GM12878 (cell line): Measurements from ENCODE around the gene APOBEC2. TPM values are rescaled to one million over a fixed set of nuclear protein-coding genes. Genes with fewer than 3 reads are reported as not detected.

Experiments
- ATAC-seq: fragments of 200-7000 bp; cut with Tn5 transposase; 3 replicates; pipeline ENCODE4 v1.9.1; 2020; ENCODE audit warnings: mild to moderate bottlenecking, moderate library complexity
- BruUV-seq: library from RNA; stranded (reverse); fragments of 400-500 nt; replicated peaks from 2 replicates; lab custom pipeline; 2021; lab: Mats Ljungman, UMichigan
- CTCF ChIA-PET: fragments of 300-600 bp; sonication (Branson Sonifier 250); formaldehyde crosslinking; extraction: SDS; loops from one replicate; lab custom pipeline; 2021; ENCODE audit warnings: inconsistent platforms; lab: Yijun Ruan, JAX
- POLR2A ChIA-PET: fragments of 350-600 bp; formaldehyde crosslinking; extraction: SDS; loops from one replicate; lab custom pipeline; 2021; ENCODE audit warnings: inconsistent platforms; lab: Charles Lee
- RAD21 ChIA-PET: fragments of 300-600 bp; sonication (Branson Sonifier 250); formaldehyde crosslinking; loops from one replicate; lab custom pipeline; 2023; ENCODE audit warnings: antibody characterized with exemption; ENCODE audit not compliant: unreplicated experiment; lab: Charles Lee
- SMC1A ChIA-PET: fragments of 300-600 bp; sonication (Branson Sonifier 250); formaldehyde crosslinking; loops from one replicate; lab custom pipeline; 2023; ENCODE audit not compliant: unreplicated experiment, uncharacterized antibody; lab: Charles Lee
- DNase-seq: peaks from one replicate; pipeline ENCODE4 v3.0.0-alpha.2; 2011; ENCODE audit warnings: low read depth, low spot score
- FAIRE-seq: peaks from 3 replicates; lab custom pipeline; 2011; peaks lifted over from hg19 to GRCh38; lab: Jason Lieb, UNC
- H2AFZ ChIP-seq: 2 replicates; pipeline ENCODE4 v1.6.0; 2011; ENCODE audit warnings: low read depth, low read length, control low read depth; ENCODE audit not compliant: control insufficient read depth
- H3K27ac ChIP-seq: 2 replicates; pipeline ENCODE4 v1.5.1; 2011; ENCODE audit warnings: control low read depth; ENCODE audit not compliant: control insufficient read depth, insufficient read depth
- H3K27me3 ChIP-seq, 2 experiments: replicated peaks in 1 of 2; 2 replicates each; pipeline versions ENCODE4 v1.6.0 to v1.6.1; 2011; ENCODE audit warnings: low read length in 1 of 2; ENCODE audit not compliant: control insufficient read depth in 2 of 2, insufficient read depth in 2 of 2
- H3K36me3 ChIP-seq, 2 experiments: 2 replicates each; pipeline ENCODE4 v1.5.1; 2011; ENCODE audit warnings: low read length in 1 of 2; ENCODE audit not compliant: control insufficient read depth in 2 of 2, insufficient read depth in 2 of 2
- H3K4me1 ChIP-seq: 2 replicates; pipeline ENCODE4 v1.6.1; 2011; ENCODE audit warnings: mild to moderate bottlenecking, low read length, moderate library complexity, mixed read lengths; ENCODE audit not compliant: control insufficient read depth, insufficient read depth
- H3K4me2 ChIP-seq: 2 replicates; pipeline ENCODE4 v1.6.0; 2011; ENCODE audit warnings: control low read depth; ENCODE audit not compliant: control insufficient read depth, insufficient read depth
- H3K4me3 ChIP-seq: fragments of 200-600 bp; sonication (generic); 2 replicates; pipeline ENCODE4 v1.5.1; 2016
- H3K79me2 ChIP-seq: 2 replicates; pipeline ENCODE4 v1.6.0; 2011; ENCODE audit warnings: low read length; ENCODE audit not compliant: control insufficient read depth, insufficient read depth
- H3K9ac ChIP-seq: 2 replicates; pipeline ENCODE4 v1.8.0; 2011; ENCODE audit warnings: low read length, control low read depth, mixed read lengths; ENCODE audit not compliant: control insufficient read depth, insufficient read depth
- H3K9me3 ChIP-seq: replicated peaks from 3 replicates; pipeline ENCODE4 v1.5.1; 2011; ENCODE audit warnings: mild to moderate bottlenecking, low read length; ENCODE audit not compliant: control insufficient read depth, insufficient read depth
- H4K20me1 ChIP-seq: 2 replicates; pipeline ENCODE4 v1.6.0; 2011; ENCODE audit not compliant: control insufficient read depth, insufficient read depth
- IRF4 ChIP-seq: IDR thresholded peaks from 2 replicates; pipeline ENCODE4 v1.6.1; 2011; ENCODE audit warnings: low read depth, low read length
- ZNF24 ChIP-seq: fragments of 450-650 bp; IDR thresholded peaks from 2 replicates; pipeline ENCODE4 v1.6.1; 2017; ENCODE audit warnings: antibody characterized with exemption, mild to moderate bottlenecking
- WGBS: methylation state at CpG from one replicate; pipeline ENCODE4 v1.1.6; 2016; ENCODE audit warnings: low lambda C conversion rate; ENCODE audit not compliant: insufficient replicate concordance, insufficient coverage; ENCODE audit errors: missing lambda C conversion rate; 5-methylcytosine and 5-hydroxymethylcytosine counted together
- in situ Hi-C: fragments of 300-500 bp; cut with MboI; formaldehyde crosslinking; loops from 9 replicates; pipeline ENCODE4 v1.14.3; 2018; ENCODE audit warnings: mixed read lengths
- intact Hi-C: fragments of 100-400 bp; cut with micrococcal nuclease; formaldehyde crosslinking; loops from one replicate; pipeline ENCODE4 v1.14.2; 2022; ENCODE audit not compliant: unreplicated experiment
- polyA plus RNA-seq, 11 experiments: library from polyadenylated mRNA; depleted of rRNA in 4 of 11; unstranded in 6 of 11; stranded (reverse) in 5 of 11; fragments of >200 nt; fragmentation: Nextera tagmentation in 4 of 11; fragmentation: Illumina TruSeq in 1 of 11; extraction: Ambion mirVana in 4 of 11; extraction: Trizol in 1 of 11; gene quantifications; 1 replicate in 1 of 11; 2 replicates in 10 of 11; pipeline versions ENCODE4 v1.2.1 to v1.2.3, GENCODE V29; 2011 to 2016; ENCODE audit warnings: inconsistent platforms in 2 of 11, missing spikeins in 2 of 11, low read depth in 1 of 11
- total RNA-seq, 4 experiments: library from RNA; depleted of rRNA in 3 of 4; stranded (reverse); fragments of >200 nt in 3 of 4; fragmentation: Illumina TruSeq in 1 of 4; extraction: Trizol in 1 of 4; gene quantifications; 2 replicates each; pipeline versions ENCODE4 v1.2.1 to v1.2.3, GENCODE V29; 2013 to 2021
- TF ChIP-seq, protein P1 (sequence below): fragments of 450-650 bp; IDR thresholded peaks from 2 replicates; pipeline ENCODE4 v1.6.1; 2014; ENCODE audit warnings: mild to moderate bottlenecking
- TF ChIP-seq, protein P2 (sequence below): fragments of 150-350 bp; IDR thresholded peaks from 2 replicates; pipeline ENCODE4 v1.6.1; 2014; ENCODE audit warnings: mild to moderate bottlenecking, low read depth, low read length
- TF ChIP-seq, protein P3 (sequence below), 3 experiments: IDR thresholded peaks in 2 of 3; conservative IDR thresholded peaks in 1 of 3; 2 replicates each; pipeline ENCODE4 v1.5.1; 2011; ENCODE audit warnings: low read depth in 3 of 3, low read length in 3 of 3, mild to moderate bottlenecking in 3 of 3, control low read depth in 2 of 3, moderate library complexity in 2 of 3, inconsistent platforms in 1 of 3, mixed read lengths in 1 of 3; ENCODE audit not compliant: control insufficient read depth in 2 of 3, insufficient read depth in 1 of 3; ENCODE audit errors: extremely low read depth in 1 of 3
- TF ChIP-seq, protein P4 (sequence below): fragments of 450-650 bp; IDR thresholded peaks from 2 replicates; pipeline ENCODE4 v1.6.1; 2017; ENCODE audit warnings: mild to moderate bottlenecking, moderate library complexity

The APOBEC2 gene
- total and polyA plus RNA-seq, 10 of the 15 experiments (the other 5 are each of a cell fraction or from before 2014, with no cell fraction given) = 0.11 to 1.4 (median 0.87) TPM; not detected in 6

DNA sequence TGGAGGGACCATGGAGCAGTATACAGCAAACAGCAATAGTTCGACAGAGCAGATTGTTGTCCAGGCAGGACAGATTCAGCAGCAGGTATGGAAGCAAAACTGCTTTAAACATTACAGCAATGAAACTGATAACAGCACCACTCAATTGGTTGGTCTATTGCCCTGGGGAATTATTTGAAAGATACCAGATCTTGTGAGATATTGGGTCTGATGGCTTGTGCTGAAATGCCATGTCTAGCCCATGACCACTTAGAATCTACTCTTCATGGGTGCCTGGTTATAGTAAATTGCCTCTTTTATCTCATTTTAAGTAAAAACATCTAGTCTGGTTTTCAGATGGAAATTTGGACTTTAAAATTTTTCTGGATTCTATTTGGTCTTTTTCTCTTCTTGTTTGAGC is 26.1 kb downstream of the APOBEC2 start:
- no peak for FAIRE-seq
- 85% methylated on average over 1 of the region's 1 CpG for WGBS
- Histone ChIP-seq H3K36me3 (peaks cover 4 to 15% of the 10 kb centered on the region in 2 experiments; a peak in 3 of 4 replicates), H2AFZ (no peak overlapping the region), H3K27me3 (no peaks in the 10 kb centered on the region), H3K27ac (no peak overlapping the region), H3K9ac (no peak overlapping the region), H3K4me2 (no peak overlapping the region), H3K4me3 (no peak overlapping the region), H4K20me1 (no peaks in the 10 kb centered on the region), H3K4me1 (peaks cover 5% of the 10 kb centered on the region; the same call in 1 of the 2 replicates), H3K79me2 (peaks cover 53% of the 10 kb centered on the region), H3K9me3 (no peaks in the 10 kb centered on the region)
- RAD21 ChIA-PET = no interaction called here
- no peak for DNase-seq
- no TSS peak for BruUV-seq
- CTCF ChIA-PET = interaction anchor here (0.8 to 1.2 kb wide), 2 partner anchors 11 to 103 kb away, joined by 3 to 5 read pairs; no protein-coding TSS in a partner anchor
- TF ChIP-seq, protein P1, sequence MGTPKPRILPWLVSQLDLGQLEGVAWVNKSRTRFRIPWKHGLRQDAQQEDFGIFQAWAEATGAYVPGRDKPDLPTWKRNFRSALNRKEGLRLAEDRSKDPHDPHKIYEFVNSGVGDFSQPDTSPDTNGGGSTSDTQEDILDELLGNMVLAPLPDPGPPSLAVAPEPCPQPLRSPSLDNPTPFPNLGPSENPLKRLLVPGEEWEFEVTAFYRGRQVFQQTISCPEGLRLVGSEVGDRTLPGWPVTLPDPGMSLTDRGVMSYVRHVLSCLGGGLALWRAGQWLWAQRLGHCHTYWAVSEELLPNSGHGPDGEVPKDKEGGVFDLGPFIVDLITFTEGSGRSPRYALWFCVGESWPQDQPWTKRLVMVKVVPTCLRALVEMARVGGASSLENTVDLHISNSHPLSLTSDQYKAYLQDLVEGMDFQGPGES = no peak
- no peak for TF ChIP-seq ZNF24
- intact Hi-C loops (loop anchor here (5.0 to 10.0 kb wide), 2 partner anchors 238 to 656 kb away; partner anchors contain the start of gene TFEB), in situ Hi-C loops (no loop called here)
- POLR2A ChIA-PET = no interaction called here
- ATAC-seq = no peak
- SMC1A ChIA-PET = interaction anchor here (0.8 to 1.3 kb wide), 4 partner anchors 9 to 807 kb away, joined by 3 to 4 read pairs (median 3); no protein-coding TSS in a partner anchor

DNA sequence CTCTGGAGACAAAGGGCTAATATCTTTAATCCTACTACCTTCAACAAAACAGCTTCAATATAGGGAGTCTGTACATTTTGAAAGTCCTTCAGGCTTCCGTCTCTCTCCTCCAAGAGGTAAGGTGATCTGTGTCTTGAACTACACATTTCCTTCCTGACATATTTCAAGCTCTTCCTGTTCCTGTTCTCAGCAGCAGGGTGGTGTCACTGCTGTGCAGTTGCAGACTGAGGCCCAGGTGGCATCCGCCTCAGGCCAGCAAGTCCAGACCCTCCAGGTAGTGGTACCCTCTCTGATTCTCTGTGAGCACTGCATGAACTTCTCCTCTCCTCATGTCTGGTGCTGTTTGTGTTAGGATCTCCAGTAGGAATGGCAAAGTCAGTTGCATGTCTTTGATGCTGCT is 27.6 kb downstream of the APOBEC2 start:
- DNase-seq = no peak
- RAD21 ChIA-PET = no interaction called here
- no peak for TF ChIP-seq IRF4
- TF ChIP-seq, protein P2, sequence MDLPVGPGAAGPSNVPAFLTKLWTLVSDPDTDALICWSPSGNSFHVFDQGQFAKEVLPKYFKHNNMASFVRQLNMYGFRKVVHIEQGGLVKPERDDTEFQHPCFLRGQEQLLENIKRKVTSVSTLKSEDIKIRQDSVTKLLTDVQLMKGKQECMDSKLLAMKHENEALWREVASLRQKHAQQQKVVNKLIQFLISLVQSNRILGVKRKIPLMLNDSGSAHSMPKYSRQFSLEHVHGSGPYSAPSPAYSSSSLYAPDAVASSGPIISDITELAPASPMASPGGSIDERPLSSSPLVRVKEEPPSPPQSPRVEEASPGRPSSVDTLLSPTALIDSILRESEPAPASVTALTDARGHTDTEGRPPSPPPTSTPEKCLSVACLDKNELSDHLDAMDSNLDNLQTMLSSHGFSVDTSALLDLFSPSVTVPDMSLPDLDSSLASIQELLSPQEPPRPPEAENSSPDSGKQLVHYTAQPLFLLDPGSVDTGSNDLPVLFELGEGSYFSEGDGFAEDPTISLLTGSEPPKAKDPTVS = no peak
- TF ChIP-seq, protein P3, sequence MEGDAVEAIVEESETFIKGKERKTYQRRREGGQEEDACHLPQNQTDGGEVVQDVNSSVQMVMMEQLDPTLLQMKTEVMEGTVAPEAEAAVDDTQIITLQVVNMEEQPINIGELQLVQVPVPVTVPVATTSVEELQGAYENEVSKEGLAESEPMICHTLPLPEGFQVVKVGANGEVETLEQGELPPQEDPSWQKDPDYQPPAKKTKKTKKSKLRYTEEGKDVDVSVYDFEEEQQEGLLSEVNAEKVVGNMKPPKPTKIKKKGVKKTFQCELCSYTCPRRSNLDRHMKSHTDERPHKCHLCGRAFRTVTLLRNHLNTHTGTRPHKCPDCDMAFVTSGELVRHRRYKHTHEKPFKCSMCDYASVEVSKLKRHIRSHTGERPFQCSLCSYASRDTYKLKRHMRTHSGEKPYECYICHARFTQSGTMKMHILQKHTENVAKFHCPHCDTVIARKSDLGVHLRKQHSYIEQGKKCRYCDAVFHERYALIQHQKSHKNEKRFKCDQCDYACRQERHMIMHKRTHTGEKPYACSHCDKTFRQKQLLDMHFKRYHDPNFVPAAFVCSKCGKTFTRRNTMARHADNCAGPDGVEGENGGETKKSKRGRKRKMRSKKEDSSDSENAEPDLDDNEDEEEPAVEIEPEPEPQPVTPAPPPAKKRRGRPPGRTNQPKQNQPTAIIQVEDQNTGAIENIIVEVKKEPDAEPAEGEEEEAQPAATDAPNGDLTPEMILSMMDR (IDR thresholded peaks at IDR 0.05 in 2 of 3, conservative IDR thresholded peaks at IDR 0.05 in 1 of 3; ENCODE audit: control insufficient read depth in 2 of 3, extremely low read depth in 1 of 3, insufficient read depth in 1 of 3, low read depth in 3 of 3, low read length in 3 of 3) = no peak
- TF ChIP-seq, protein P4, sequence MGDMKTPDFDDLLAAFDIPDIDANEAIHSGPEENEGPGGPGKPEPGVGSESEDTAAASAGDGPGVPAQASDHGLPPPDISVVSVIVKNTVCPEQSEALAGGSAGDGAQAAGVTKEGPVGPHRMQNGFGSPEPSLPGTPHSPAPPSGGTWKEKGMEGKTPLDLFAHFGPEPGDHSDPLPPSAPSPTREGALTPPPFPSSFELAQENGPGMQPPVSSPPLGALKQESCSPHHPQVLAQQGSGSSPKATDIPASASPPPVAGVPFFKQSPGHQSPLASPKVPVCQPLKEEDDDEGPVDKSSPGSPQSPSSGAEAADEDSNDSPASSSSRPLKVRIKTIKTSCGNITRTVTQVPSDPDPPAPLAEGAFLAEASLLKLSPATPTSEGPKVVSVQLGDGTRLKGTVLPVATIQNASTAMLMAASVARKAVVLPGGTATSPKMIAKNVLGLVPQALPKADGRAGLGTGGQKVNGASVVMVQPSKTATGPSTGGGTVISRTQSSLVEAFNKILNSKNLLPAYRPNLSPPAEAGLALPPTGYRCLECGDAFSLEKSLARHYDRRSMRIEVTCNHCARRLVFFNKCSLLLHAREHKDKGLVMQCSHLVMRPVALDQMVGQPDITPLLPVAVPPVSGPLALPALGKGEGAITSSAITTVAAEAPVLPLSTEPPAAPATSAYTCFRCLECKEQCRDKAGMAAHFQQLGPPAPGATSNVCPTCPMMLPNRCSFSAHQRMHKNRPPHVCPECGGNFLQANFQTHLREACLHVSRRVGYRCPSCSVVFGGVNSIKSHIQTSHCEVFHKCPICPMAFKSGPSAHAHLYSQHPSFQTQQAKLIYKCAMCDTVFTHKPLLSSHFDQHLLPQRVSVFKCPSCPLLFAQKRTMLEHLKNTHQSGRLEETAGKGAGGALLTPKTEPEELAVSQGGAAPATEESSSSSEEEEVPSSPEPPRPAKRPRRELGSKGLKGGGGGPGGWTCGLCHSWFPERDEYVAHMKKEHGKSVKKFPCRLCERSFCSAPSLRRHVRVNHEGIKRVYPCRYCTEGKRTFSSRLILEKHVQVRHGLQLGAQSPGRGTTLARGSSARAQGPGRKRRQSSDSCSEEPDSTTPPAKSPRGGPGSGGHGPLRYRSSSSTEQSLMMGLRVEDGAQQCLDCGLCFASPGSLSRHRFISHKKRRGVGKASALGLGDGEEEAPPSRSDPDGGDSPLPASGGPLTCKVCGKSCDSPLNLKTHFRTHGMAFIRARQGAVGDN = no peak

More for the DNA sequence above, 27.6 kb downstream of the APOBEC2 start:
- Histone ChIP-seq H3K27me3 (no peaks in the 10 kb centered on the region), H3K36me3 (peaks cover 4 to 15% of the 10 kb centered on the region in 2 experiments; a peak in 3 of 4 replicates), H4K20me1 (no peaks in the 10 kb centered on the region), H3K9me3 (no peaks in the 10 kb centered on the region), H3K4me2 (no peak overlapping the region; the same call in 1 of the 2 replicates), H3K9ac (no peak overlapping the region), H2AFZ (no peak overlapping the region), H3K4me1 (peaks cover 3% of the 10 kb centered on the region; the same call in 1 of the 2 replicates), H3K27ac (no peak overlapping the region), H3K79me2 (peaks cover 38% of the 10 kb centered on the region), H3K4me3 (no peak overlapping the region)
- no TSS peak for BruUV-seq
- FAIRE-seq (no peak), ATAC-seq (no peak)
- ChIA-PET SMC1A (interaction anchor here (1.1 kb wide), 1 partner anchor 9 kb away, joined by 5 read pairs; no protein-coding TSS in a partner anchor), CTCF (interaction anchor here (0.8 kb wide), 1 partner anchor 102 kb away, joined by 3 read pairs; no protein-coding TSS in a partner anchor), POLR2A (no interaction called here)
- intact Hi-C loops = no loop called here
- whole genome bisulfite sequencing = 13% methylated on average over 2 of the region's 2 CpGs
- in situ Hi-C loops = no loop called here
